GM12892 (cell line): ENCODE data around the gene ADRA2B.

Experiments
- POLR2A ChIP-seq: IDR thresholded peaks from 2 replicates; pipeline ENCODE4 v1.6.1; 2011; ENCODE audit warnings: low read depth, low read length, control low read depth
- POLR2AphosphoS5 ChIP-seq: IDR thresholded peaks from 2 replicates; pipeline ENCODE4 v1.6.1; 2011; ENCODE audit warnings: low read depth, low read length, control low read depth
- TAF1 ChIP-seq: IDR thresholded peaks from 2 replicates; pipeline ENCODE4 v1.6.1; 2011; ENCODE audit warnings: low read depth, mild to moderate bottlenecking, control low read depth, low read length, borderline replicate concordance

DNA sequence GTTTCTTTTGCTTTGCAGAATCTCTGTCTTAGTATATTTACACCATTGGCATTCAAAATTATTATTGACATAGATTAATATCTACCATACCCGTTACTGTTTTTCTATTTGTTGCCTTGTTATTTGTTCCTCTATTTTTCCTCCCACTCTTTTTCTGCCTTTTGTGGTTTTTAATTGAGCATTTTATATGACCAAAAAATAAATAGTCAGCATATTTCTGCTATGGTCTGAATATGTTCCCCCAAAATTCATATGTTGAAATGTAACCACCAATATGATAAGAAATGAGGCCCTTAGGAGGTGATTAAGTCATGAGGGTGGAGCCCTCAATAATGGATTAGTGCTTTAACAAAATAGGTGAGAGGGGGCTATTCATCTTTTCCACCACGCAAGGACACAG is 35.3 kb downstream of the ADRA2B start:
- TF ChIP-seq POLR2A (no peak), TAF1 (no peak), POLR2AphosphoS5 (no peak)
